ENCODE measurements around the gene ITPRID2.

GRCh38 chr2:181918188-181918587 is 26.7 kb downstream of the ITPRID2 start:
- TF ChIP-seq EGR1 (IDR thresholded peaks at IDR 0.05; ENCODE audit: low read depth) (no peak), TCF7L2 (IDR thresholded peaks at IDR 0.05; ENCODE audit: borderline replicate concordance, extremely low read depth, insufficient read depth, insufficient read length) (no peak), CTCF (IDR thresholded peaks at IDR 0.05 in 2 of 3, conservative IDR thresholded peaks at IDR 0.05 in 1 of 3; ENCODE audit: borderline replicate concordance in 1 of 3, insufficient read depth in 1 of 3, low read depth in 2 of 3, low read length in 2 of 3) (no peak), RAD21 (IDR thresholded peaks at IDR 0.05; ENCODE audit: low read depth) (no peak), ELF1 (IDR thresholded peaks at IDR 0.05; ENCODE audit: borderline replicate concordance, low read depth) (no peak), EZH2phosphoT487 (IDR thresholded peaks at IDR 0.05; ENCODE audit: borderline replicate concordance) (no peak)
